Erythroblast (primary cell): Measurements from ENCODE around the gene ALS2CL.

Source experiments
- DNase-seq, 2 experiments: peaks; one replicate each; lab custom pipeline; 2025; lab: John Stamatoyannopoulos, UW
- GATA1 ChIP-seq: IDR thresholded peaks from 2 replicates; pipeline ENCODE4 v1.6.1; 2011; ENCODE audit warnings: low read depth, mild to moderate bottlenecking, control low read depth, low read length, moderate library complexity
- POLR2A ChIP-seq: IDR thresholded peaks from 2 replicates; pipeline ENCODE4 v1.6.1; 2011; ENCODE audit warnings: mild to moderate bottlenecking, low read length

Gene ALS2CL

GRCh38 chr3:46722443-46722842, 29.0 kb upstream of the ALS2CL start:
- no peak for DNase-seq
- TF ChIP-seq GATA1 (no peak), POLR2A (no peak)

GRCh38 chr3:46721009-46721408, 27.5 kb upstream of the ALS2CL start:
- TF ChIP-seq POLR2A (no peak), GATA1 (no peak)
- no peak for DNase-seq

GRCh38 chr3:46719735-46720271, 26.3 kb upstream of the ALS2CL start:
- DNase-seq = no peak
- TF ChIP-seq GATA1 = no peak
- no peak for TF ChIP-seq POLR2A

GRCh38 chr3:46719044-46719565, 25.6 kb upstream of the ALS2CL start:
- TF ChIP-seq GATA1 = no peak
- no peak for TF ChIP-seq POLR2A
- DNase-seq = no peak

- TF ChIP-seq POLR2A = no peak
- no peak for TF ChIP-seq GATA1
- peak; percentile 61 for DNase-seq
Measured at GRCh38 chr3:46717447-46718231, 24.2 kb upstream of the ALS2CL start, which contains the start of gene PRSS50. Gene PRSS50 (minus strand): TSS chr3:46717869. CDS start chr3:46717824, 45 bp downstream.

- TF ChIP-seq POLR2A (no peak), GATA1 (no peak)
- DNase-seq = no peak
Measured at GRCh38 chr3:46716461-46717441, 23.3 kb upstream of the ALS2CL start.

GRCh38 chr3:46715507-46716175, 22.2 kb upstream of the ALS2CL start:
- TF ChIP-seq GATA1 (no peak), POLR2A (no peak)
- DNase-seq = no peak

- TF ChIP-seq POLR2A (no peak), GATA1 (no peak)
- DNase-seq = no peak
Measured at GRCh38 chr3:46714728-46715506, 21.4 kb upstream of the ALS2CL start.

GRCh38 chr3:46713898-46714552, 20.5 kb upstream of the ALS2CL start:
- no peak for TF ChIP-seq POLR2A
- TF ChIP-seq GATA1 = no peak
- DNase-seq = no peak

- TF ChIP-seq GATA1 (no peak), POLR2A (no peak)
- DNase-seq = no peak
Measured at GRCh38 chr3:46713050-46713897, 19.8 kb upstream of the ALS2CL start.

- no peak for DNase-seq
Measured at GRCh38 chr3:46712191-46713049, 18.9 kb upstream of the ALS2CL start.

More at GRCh38 chr3:46712191-46713049, 18.9 kb upstream of the ALS2CL start:
- TF ChIP-seq POLR2A (no peak), GATA1 (no peak)
